ENCODE data around the gene DNALI1. TPM values are rescaled to one million over a fixed set of nuclear protein-coding genes. Genes with fewer than 3 reads are reported as not detected.

Gene DNALI1
- total RNA-seq (2022; extraction: Qiagen RNA extraction; ENCODE audit: low read depth) = 0.05 to 0.38 TPM (median 0.05 TPM) in 3 of 5 replicates, not detected in the others

DNA sequence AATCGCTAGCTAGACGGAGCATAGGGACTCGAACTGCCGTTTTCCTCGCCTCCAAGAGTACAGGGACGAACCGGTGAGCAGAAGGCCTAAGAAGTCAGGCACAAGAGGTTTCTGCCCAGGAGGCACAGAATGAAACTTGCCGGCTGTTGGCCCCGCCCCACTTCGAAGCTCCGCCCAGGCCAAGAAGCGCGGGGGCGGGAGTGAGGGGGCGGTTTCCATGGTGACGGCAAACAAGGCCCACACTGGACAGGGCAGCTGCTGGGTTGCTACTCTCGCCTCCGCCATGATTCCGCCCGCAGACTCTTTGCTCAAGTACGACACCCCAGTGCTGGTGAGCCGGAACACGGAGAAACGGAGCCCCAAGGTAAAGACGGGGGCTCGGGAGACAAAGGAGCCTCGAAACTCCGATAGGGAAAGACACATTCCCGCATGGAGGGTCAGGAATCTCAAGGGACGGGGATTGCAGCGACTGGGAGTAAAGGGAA is at the start of gene DNALI1:
TSS of gene DNALI1 (plus strand) at position 229 of the 485 bp plus-strand sequence. CDS start at position 284, 55 bp downstream.

GRCh38 chr1:37514350-37515184 is 42.2 kb upstream of the DNALI1 start, which contains the start of gene MEAF6:
Gene MEAF6 (minus strand): TSS chr1:37514766. CDS start chr1:37514746, 20 bp downstream.

GRCh38 chr1:37553927-37554808 is 2.6 kb upstream of the DNALI1 start, which contains the start of gene SNIP1:
Gene SNIP1 (minus strand): TSS chr1:37554293. CDS start chr1:37554229, 64 bp downstream.

GRCh38 chr1:37595440-37596181 is 38.9 kb downstream of the DNALI1 start, which contains the start of gene GNL2:
Gene GNL2 (minus strand): TSS chr1:37595937. CDS start chr1:37595822, 115 bp downstream.

Other genes with a start within 250 kb of the DNALI1 start
- gene ZC3H12A, start 82.4 kb upstream of the DNALI1 start, total RNA-seq (2022; extraction: Qiagen RNA extraction; ENCODE audit: low read depth) = 33.2 to 47.8 TPM (median 41.9 TPM) in 5 replicates
- 46.0 to 62.1 TPM (median 47.9 TPM) in 5 replicates for gene MEAF6, start 42.2 kb upstream of the DNALI1 start, total RNA-seq (2022; extraction: Qiagen RNA extraction; ENCODE audit: low read depth)
- gene SNIP1, start 2.6 kb upstream of the DNALI1 start, total RNA-seq (2022; extraction: Qiagen RNA extraction; ENCODE audit: low read depth) = 9.0 to 14.5 TPM (median 13.0 TPM) in 5 replicates
- 49.7 to 58.3 TPM (median 57.0 TPM) in 5 replicates for gene GNL2, start 39.0 kb downstream of the DNALI1 start, total RNA-seq (2022; extraction: Qiagen RNA extraction; ENCODE audit: low read depth)
- 0.08 to 0.15 TPM (median 0.11 TPM) in 4 of 5 replicates, not detected in the other for gene RSPO1, start 78.0 kb downstream of the DNALI1 start, total RNA-seq (2022; extraction: Qiagen RNA extraction; ENCODE audit: low read depth)
- gene CDCA8, start 135.6 kb downstream of the DNALI1 start, total RNA-seq (2022; extraction: Qiagen RNA extraction; ENCODE audit: low read depth) = 44.9 to 49.2 TPM (median 46.5 TPM) in 5 replicates
- gene EPHA10, start 208.2 kb downstream of the DNALI1 start, total RNA-seq (2022; extraction: Qiagen RNA extraction; ENCODE audit: low read depth) = 0.96 to 2.1 TPM (median 1.3 TPM) in 5 replicates
- gene MANEAL, start 236.9 kb downstream of the DNALI1 start, total RNA-seq (2022; extraction: Qiagen RNA extraction; ENCODE audit: low read depth) = 21.3 to 25.5 TPM (median 24.6 TPM) in 5 replicates